DMS 273 (cell line): ENCODE data around the gene MEIS2.

Source experiments
- DNase-seq: peaks from one replicate; lab custom pipeline; 2025; ENCODE audit not compliant: unreplicated experiment; lab: John Stamatoyannopoulos, UW

Gene MEIS2

DNA sequence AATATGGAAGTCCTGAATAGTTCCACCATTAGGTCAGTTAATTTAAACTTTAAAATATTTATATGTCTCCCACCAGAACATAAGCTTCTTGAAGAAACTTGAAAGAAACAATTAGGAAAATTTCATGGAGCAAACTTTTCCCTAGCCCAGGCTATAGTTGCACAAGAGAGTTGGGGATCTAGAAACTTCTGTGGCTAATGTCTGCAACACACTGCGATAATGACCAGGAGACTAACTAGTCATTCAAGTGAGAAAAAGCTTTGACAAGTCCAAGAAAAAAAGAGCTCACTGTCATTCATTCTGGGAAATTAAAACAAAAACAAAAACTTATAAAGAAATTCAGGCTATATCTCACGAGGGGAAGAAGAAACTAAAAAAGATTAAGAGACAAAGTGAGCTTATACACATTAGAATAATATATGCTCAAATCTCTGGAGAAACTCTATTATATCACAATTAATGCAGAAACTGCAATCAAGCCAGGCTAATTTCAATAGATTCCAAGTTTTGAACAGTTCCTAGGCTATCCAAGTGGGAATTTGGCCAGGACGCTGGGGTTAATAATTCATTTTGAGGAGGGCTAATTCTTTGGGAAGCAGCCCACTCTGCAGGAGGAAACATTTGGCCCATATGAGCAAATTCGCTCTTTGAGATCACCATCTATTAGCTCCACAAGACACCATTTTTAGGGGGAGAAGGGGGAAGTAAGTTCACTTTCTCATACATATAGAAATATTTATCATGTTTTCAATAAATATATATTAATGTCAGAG is 134.6 kb downstream of the MEIS2 start:
- DNase-seq = no peak

DNA sequence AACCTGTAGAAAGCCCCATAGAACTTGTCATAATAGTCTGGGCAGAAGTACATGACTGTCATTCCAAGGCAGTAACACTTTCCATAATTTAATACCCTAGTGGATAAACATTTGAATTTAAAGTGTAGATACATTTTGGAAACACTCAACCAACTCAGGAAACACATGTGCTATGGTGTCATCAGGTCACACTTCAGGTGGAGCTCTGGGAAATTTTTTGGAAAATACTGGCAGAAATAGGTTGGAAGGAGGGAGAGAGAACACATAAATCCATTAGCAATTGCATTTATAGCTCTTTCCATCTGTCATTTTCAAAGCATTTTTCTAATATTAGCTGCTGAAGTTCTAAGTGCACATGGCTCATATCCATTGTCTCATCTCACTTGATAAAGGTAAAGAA is 135.7 kb downstream of the MEIS2 start:
- DNase-seq = no peak

DNA sequence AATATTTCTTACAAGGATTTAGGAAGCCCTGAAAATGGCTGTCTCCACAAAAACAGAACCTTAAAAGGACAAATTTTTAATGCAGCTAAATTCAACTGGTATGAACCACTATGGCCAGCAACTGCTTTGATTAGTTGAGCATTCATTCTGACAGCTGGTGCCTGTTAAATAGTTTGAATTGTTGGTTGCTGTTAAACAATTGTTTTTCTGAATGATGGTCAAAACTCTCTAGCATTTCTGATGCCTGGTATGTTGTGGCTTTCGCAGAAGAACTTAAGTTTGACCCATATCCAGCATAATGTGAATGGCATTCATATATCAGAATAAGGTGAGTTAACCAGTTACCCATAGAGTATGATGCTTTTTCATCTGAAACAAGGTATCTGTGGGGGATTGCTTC is 138.4 kb downstream of the MEIS2 start:
- no peak for DNase-seq

DNA sequence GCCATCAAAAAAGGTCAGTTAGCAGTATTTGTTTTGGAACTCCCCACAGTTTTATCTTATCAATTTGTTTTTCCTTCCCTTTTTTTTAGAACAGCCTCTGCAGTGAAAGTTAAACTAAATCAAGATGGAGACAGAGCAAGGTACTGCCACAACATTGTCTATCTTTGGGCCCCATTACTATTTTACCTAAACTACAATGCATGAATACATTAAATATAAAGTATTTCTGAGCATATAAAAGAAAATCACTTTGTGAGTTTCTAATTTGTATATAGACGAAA is 139.5 kb downstream of the MEIS2 start:
- no peak for DNase-seq

DNA sequence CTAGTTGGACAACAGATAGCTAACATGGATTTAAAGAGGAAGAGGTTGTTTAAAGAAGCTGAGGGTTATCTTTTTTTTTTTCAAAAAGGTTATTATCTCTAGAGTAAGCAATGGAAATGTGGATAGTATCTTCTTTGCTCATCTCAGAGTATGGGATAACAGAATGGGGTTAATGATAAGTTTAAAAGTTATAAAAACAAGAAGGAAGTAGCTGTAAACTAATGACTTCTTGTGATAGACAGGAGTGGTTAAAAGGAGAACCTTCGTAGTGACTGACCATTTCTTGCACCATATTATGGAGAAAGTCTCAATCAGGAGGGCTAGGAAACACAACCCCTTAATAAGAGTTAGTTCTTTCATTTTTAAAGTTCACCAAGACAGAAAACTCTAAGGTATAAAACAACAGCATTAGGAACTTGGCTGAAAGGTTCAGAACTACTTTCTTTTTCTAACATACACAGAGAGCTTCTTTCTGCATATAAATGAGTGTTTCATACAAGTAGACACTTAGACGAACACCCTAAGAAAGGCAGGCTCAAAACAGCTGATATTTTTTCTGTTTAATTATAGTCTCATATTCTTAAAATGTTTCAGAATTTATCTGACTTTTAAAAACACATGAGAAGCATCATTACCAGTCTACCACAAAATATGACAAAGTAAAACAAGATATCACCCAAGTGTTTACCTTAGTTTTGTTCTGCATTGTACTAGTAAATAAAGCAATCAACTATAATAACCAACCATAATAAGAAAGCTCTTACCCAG is 140.0 kb downstream of the MEIS2 start:
- DNase-seq = no peak

DNA sequence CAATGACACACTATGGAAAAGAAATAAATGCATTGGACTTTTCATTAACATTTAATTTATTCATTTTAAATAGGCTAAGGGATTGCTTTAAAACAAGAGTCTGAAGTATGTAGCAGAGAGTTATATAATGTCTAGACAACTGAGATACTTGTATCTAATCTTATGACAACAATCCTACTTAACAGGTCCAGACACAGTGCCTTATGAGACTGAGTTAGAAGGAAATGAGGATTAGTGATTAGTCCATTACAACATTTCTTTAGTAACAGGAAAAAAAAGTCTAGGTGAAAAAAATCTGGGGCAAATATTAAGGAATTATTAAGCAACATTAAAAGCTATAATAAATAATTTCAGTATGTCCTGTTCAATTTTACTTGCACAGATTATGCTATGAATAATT is 140.6 kb downstream of the MEIS2 start:
- no peak for DNase-seq

DNA sequence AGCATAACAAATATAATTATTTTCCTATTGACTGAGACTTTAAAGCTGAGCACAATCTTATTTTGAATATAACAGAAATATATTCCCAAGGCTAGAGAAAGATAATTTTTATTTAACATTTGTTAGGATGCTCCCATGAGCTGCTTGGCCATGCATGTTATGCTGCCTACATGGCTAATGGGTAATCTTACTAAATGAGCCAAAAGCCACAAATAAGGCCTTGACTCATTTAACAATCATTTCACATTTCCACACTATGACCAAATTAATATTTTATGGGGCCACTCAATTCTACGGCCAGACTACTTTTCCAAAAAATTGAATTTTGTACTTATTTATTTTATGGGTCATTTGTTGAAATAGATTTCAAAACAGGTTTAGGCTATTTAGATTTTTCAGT is 141.7 kb downstream of the MEIS2 start:
- DNase-seq = no peak

DNA sequence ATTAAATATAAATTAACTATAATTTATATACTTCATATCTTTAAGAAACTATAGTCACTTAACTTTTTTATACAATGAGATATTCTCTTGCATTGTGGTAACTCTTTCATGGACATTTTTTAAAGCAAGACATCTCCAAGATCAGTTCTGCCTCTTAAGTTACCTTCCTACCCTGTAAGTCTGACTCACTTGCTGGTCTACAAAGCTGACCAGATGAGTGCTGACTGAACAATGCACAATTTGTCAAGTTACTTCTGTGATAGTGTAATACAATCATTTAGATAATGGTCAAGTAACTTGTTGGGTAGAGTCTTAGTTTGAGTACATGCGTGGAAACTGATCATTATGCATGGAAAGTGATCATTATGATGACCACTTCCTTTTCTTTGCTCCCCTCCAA is 145.9 kb downstream of the MEIS2 start:
- DNase-seq = no peak

DNA sequence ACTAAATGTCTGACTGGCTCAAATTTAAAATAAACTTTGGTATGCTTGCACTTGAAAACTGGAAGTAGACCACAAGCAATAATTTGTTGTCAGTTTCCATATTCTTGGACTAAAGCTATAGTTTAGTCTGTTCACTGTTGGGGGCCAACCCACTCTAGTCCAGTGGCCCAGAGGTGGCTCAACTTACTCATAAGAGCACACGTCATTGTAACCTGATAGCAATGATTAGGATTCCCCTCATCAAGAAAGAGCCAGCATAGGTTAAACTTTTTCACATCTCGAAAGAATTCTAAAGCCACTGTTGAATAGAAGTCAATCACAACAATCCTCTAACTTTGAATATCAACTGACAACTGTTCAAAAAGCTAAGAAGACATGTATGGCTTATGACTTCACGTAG is 147.0 kb downstream of the MEIS2 start:
- DNase-seq = no peak

DNA sequence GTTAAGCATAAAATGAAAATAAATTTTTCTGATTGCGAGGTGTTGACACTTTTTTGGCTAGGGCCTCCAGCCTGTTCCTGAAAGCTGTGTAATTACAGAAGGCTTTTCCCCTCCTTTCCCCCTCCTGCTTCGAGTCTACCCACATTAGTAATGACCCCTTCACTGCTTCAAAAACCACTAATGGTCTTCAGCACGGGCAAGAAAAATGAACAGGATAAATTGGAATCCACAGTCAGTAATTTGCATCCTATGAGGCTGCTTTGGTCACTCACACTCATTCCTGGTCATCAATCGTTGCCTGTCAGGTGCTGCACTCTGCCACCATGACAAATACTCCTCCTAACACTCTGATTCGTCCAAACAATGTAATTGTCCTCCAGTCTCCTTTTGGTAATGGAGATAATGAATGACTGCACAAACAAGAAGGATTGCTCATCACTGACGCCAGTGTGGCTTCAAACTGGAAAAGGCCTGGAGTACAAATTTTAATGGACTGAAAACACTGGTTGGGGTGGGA is 148.6 kb downstream of the MEIS2 start:
- no peak for DNase-seq

DNA sequence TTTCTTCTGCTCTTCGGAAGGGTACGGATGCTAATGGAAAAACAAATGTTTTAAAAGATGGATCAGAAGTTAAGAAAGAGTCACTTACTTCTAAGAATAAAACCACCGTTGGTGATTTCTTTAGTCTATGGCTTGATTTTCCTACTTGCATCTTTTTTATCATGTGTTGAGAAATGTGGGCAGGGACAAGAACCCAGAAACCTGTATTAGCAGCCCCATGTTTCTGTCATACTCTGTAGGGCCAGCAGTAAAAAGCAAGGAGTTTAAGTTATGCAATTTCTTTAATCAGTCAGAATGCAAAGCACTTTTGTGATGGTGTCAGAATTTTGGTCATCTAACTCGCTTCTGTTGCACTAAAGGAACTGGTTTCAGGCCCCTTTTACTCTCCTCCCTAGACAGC is 150.0 kb downstream of the MEIS2 start:
- DNase-seq = no peak

DNA sequence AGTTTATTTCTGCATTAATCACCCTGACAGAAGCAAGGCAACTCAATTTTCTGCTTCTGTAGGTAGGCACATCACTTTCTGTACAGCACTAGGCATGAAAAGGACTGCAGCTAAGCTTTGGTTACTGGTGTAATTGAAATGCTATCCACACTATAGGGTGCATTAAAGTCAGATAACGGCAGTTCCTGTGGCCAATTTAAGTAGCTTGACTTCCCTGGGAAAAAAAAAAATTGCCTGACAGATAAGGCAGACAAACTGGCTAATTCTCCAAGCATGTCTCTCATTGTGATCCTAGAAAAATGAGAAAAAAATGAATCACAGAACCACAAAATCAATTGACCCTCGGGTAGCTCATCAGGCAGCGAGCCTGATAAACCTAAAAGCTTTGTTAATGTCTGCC is 151.4 kb downstream of the MEIS2 start:
- no peak for DNase-seq

DNA sequence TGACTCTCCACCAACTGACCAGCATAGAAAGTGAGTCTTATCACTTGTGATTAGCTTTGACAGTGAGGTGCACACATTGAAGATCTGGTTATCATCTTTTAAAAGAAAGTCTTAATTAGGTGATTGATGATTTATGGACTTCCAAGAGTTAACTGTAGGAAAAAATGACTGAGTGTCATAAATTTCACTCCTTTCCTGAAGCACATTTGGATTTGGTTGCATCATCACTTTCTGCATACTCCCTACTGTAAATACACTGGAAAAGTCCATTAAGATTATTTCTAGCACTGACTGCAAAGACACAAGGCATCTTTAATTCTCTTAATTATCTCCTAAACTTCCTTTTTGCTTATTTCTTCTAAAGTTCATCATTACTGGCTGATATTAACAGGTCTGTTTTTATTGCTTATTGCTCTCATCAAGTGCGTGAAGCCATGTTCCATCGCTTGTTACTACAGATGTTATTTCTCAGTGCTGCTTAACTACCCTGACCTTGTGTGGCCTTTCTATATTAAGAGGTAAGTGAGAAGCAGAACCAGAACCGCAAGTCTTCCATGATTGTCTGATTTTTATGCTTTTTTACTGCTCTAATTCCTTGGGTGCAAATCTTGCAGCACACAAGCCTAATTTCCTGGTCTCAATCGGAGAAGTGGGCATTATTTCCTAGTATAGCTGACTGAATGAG is 153.2 kb downstream of the MEIS2 start:
- DNase-seq = no peak

DNA sequence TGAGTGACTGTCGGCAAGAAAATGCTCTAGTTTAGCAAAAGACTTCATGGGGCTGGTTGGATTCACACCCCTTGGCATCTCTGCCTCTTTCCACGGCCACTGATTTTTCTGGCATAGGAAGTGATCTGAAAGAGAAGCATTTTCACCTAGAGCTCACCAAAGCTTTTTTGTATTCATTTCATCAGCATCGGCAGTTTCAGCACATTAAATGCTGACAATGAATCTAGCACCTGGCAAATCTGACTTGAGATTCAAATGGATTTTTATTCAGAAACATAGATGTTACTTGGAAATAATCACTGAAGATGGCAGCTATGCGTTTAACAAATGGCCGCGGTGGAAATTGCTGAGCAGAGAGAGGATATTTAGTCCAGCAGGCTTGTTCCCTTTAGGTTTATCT is 155.9 kb downstream of the MEIS2 start:
- DNase-seq = no peak

DNA sequence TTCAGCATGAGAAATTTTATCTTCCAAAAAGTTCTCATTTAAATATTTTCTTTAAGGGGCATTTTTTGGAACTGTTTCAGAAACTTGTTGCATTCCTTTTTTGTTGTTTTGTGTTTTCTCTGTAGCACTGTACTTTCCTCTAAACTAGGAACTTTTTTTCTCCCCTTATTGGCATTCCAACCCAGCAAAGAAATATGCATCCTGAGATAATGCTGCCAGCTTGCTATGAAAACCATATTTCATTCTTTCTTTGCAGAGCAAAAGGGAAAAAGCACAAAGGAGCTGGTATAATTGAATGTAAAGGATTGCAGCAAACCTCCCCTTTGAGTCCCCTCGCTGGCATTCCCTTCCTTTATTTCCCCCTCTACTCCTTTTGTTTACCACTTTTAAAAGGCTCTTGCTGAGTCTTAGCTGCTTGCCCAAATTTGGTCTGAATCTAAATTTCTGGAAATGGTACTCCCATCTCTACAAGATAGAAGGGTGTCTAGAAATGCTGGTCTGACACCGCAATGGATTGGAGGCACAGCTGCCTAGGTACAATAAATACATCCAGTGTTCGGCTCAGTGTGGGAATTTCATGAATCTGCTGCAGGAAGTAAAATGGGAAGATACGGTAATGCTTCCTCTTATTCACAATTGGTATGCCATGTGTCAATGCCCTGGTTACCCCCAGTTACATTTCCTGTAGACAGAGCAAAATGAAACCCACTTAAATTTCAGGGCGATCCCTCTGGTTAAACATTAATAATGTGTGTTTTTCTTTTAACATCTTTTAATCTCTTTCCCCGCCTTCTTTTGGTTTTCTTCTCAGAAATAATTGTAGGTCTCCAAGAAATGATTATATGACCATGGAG is 156.6 kb downstream of the MEIS2 start:
- DNase-seq = no peak

DNA sequence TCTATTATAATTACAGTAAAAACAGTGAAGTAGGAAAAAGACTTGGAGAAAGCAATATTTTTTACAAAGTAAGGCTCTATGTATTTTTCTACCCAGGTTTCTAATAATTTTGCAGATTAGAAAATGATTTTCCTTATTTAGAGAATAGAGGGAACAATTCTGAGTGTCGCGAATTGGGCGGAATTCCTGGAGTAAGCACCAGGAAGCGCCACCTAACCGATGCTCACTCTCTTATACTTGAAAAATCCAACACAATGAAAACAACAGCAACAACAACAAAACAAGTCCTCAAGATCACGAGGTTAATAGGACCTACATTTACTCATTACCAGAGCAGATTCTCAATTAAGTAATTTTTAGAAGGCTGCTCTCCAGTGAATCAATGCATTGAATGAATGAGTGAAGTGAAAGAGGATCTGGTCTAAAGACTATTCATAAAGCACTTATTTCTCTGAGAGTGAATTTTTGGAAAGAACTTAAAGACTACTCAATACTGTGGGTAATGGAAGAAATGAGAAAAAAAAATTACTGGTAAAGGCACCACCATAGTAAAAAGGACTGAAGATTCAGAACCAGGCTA is 158.0 kb downstream of the MEIS2 start:
- DNase-seq = no peak

DNA sequence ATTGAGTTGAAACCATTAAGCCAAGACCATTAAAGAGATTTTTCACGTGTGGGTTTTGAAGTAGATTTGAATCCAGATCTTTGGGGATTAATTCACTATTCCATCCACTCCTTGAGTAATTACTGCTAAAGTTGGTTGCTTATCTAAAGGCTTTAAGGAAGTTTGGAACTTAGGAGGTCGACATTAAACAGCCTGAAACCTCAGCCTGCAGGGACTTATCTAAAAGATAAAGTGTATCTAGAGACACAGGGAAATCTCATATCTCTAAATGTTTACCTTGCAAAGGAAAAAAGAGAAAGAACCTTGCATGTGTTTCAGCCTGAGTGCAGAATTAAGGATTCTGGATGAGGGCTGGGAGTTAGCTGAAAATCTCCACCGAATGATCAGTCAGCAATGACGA is 158.6 kb downstream of the MEIS2 start:
- DNase-seq = no peak

DNA sequence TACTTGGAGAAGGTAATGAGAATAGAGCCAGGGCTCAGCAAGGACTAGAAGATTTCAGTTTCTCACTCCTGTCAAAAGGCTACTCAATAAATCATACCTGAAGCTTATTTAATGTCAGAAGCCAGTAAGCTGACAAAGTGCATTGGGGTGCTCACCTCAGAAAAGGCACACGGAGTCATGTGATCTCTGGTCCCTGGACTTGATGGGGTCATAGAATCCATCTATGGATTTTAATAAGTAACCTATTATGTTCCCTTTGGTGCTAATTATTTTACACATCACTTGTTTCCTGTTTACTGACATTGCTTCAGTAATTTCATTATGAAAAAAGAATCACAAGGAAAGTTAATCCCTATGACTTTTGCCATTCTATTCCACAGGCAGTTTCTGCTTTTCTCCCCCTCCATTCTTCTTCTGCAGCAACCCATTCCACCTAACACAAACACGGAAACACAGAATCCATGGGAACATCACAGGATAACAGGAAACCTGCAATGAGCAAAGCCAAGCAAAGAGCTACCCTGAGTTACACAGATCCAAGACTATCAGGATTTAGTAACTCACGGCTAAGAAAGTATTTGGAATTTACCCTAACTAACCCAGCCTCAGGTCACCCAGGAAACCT is 159.6 kb downstream of the MEIS2 start:
- DNase-seq = no peak

DNA sequence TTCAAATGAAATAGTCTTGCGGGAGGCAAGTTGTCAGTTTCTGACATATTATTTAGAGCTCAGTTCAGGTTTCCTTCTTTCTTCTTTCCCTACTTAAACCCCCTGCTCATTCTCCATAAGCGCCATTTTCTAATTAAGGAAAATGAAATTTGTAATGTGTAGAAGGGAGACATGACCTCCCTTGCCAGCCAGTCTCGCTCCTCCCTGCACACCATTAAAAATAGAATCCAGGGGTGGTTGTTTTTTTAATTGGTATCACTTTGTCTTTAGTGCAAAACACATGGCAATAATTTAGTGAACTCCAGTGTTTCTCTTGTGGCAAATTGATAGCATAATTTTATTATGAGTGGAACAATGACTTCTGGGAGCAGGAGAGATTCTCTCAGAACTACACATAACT is 160.1 kb downstream of the MEIS2 start:
- no peak for DNase-seq

DNA sequence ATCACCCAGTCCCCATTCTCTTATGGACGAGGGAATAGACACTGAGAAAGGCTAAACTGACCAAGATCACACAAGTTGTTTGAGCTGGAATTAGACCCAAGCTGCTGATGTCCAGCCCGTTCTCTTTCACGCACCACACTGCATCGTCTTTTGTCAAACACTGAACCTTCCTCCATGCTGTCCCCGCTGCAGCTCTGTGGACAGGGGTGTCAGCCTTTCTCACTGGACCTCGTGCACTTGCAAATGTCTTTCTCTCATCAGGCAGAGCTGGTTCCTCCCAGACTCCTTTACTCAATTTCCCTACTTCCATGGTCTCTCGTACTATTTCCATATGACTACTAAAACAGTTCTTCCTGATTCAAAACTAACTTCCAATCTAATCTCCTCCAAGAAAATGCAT is 161.6 kb downstream of the MEIS2 start:
- no peak for DNase-seq
